ENCODE data around the gene CASS4.

DNA sequence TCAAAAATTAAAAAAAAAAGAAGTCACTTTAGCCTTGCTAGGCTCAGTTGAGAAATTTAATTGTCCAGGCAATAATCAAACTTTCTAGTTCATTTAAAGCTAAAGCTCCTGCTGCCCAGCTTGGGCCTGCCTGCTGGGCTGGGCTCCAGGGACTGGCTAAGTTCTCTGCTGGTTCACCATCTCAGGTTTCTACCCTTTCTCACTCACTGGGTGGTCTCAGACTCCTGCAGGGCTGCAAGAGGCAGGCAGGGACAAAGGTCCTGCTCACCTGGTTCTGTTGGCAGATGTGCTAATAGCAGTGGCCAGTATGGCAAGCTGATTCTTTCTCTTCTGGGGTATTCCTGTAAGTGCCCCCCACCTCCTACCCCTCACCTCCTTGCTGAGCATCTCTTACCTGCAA, 35.2 kb downstream of the CASS4 start:
- TF ChIP-seq NFATC4 (CRISPR knock-in tag; IDR thresholded peaks at IDR 0.05) (no peak), CREB1 (CRISPR knock-in tag; IDR thresholded peaks at IDR 0.05) (no peak), CTCF (IDR thresholded peaks at IDR 0.05) (no peak)
